ENCODE results near the gene EHD3. TPM values are rescaled to one million over a fixed set of nuclear protein-coding genes. Genes with fewer than 3 reads are reported as not detected.
A peak's percentile ranks its signal among the peaks of the same experiment; 100 is the strongest.

Gene EHD3
- 1 to 10 TPM in 1 of 2 experiments, under 1 TPM in 1; 0.86 to 1.1 TPM for total RNA-seq

DNA sequence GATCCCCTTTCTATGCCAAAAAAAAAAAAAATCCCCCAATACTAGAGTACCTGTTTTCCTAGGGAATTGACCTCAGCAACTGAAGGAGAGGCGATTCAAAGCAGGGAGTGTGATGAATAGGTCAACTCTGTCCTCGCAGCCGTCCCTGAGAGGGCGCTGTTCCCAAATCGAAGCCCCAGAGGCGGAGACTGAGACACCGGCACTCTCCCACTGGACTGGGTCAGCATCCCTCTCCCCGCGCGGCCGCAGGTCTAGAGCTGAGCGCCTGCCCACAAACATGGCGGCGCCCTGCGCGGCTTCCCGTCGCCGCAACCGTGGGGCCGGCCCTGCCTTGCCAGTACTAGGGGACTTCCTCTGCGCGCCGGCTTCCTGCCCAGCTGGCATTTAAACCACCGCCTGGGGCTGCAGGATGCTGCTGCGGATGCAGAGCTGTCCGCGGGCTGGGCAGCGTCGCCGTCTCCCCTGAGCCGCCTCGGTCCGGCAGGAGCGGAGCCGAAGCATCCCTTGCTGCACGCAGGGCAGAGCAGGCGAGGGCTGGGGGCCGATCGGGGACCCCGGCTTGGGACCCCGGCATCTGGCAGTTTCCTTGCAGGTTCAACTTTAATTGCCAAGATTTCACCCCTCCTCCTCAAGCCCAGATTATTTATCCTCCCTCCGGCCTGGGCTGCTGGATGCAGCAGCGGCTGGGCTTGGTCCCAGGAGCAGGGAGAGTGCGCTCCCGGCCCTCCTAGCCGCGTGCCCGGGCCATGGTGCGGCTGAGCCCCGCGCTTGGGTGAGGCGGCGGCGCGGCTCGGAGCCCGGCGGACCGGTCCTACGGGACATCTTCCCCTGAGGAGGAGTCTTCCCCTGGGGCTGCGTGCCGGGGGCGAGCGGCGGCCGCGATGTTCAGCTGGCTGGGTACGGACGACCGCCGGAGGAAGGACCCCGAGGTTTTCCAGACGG, at the start of gene EHD3:
Gene EHD3 (plus strand): TSS at position 412 of the 942 bp plus-strand sequence. CDS start 470 bp downstream, at position 882.
- ChIA-PET CTCF (interaction anchor here (0.9 to 1.3 kb wide), 4 partner anchors 13 to 121 kb away, joined by 3 to 6 read pairs (median 3); no protein-coding TSS in a partner anchor), POLR2A (no interaction called here)
- peak; percentile 83 for DNase-seq
- Mint-ChIP-seq H3K27me3 (peaks cover 16% of the 10 kb centered on the region), H3K27ac (no peak within 1 kb of the TSS), H3K36me3 (ENCODE audit: low read depth) (no peaks in the 10 kb centered on the region), H3K9me3 (no peaks in the 10 kb centered on the region), H3K4me3 (peak within 1 kb of the TSS; percentile 62), H3K4me1 (peaks cover 18% of the 10 kb centered on the region)

GRCh38 chr2:31187166-31187565, 46.8 kb upstream of the EHD3 start:
- no peak for DNase-seq
- CTCF ChIA-PET = interaction anchor here (1.3 kb wide), 1 partner anchor 16 kb away, joined by 3 read pairs; no protein-coding TSS in a partner anchor
- H3K36me3 Mint-ChIP-seq (ENCODE audit: low read depth) = no peaks in the 10 kb centered on the region
- H3K27me3 Mint-ChIP-seq = no peaks in the 10 kb centered on the region
- no peak overlapping the region for H3K4me3 Mint-ChIP-seq
- no peaks in the 10 kb centered on the region for H3K9me3 Mint-ChIP-seq
- H3K27ac Mint-ChIP-seq = no peak overlapping the region
- POLR2A ChIA-PET = no interaction called here
- no peaks in the 10 kb centered on the region for H3K4me1 Mint-ChIP-seq

DNA sequence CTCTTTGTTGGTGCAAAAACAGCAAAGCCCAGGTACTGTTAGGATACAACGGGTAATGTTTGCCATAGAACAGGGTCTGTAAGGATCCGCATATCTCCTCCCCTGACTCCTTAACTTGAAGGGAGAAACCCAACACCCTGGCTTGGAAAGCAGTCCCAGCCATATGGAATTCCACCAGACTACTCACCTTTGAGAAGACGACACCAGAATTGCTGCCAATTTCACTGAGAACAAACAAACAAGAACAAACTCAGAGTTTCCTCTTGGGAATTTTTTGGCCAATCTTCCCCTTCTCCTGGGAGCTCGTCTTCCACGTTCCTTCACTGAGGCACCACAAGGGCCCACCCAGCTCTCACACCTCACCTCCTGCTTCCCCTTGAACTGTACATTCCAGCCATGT, 45.8 kb upstream of the EHD3 start:
- no peaks in the 10 kb centered on the region for H3K36me3 Mint-ChIP-seq (ENCODE audit: low read depth)
- H3K27ac Mint-ChIP-seq = no peak overlapping the region
- H3K4me3 Mint-ChIP-seq = no peak overlapping the region
- H3K4me1 Mint-ChIP-seq = no peaks in the 10 kb centered on the region
- H3K9me3 Mint-ChIP-seq = no peaks in the 10 kb centered on the region
- CTCF ChIA-PET = interaction anchor here (1.3 kb wide), 1 partner anchor 17 kb away, joined by 3 read pairs; no protein-coding TSS in a partner anchor
- no peak for DNase-seq
- POLR2A ChIA-PET = no interaction called here
- H3K27me3 Mint-ChIP-seq = no peaks in the 10 kb centered on the region

DNA sequence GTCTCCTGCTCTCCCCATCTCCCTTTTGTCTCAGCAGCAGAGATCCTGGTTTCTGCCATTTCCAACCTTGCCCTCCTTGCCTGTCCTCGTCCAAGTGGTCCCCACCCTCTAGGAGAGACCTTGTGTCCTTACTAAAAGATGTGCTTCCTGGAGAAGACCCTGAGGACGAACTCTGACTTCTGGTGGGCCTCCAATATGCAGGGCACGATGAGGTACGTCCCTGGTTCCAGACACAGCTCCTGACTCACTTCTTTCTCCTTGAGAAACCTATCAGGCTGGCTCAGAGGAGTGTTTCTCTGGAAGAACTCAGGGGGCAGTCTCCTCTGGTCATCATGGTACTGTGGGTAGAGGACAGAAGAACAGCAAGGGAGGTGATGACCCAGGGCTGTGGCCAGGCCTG, 44.8 kb upstream of the EHD3 start:
- Mint-ChIP-seq H3K4me1 (no peaks in the 10 kb centered on the region), H3K27ac (no peak overlapping the region), H3K9me3 (no peaks in the 10 kb centered on the region), H3K27me3 (no peaks in the 10 kb centered on the region), H3K36me3 (ENCODE audit: low read depth) (no peaks in the 10 kb centered on the region), H3K4me3 (no peak overlapping the region)
- CTCF ChIA-PET = no interaction called here
- POLR2A ChIA-PET = no interaction called here
- DNase-seq = no peak

DNA sequence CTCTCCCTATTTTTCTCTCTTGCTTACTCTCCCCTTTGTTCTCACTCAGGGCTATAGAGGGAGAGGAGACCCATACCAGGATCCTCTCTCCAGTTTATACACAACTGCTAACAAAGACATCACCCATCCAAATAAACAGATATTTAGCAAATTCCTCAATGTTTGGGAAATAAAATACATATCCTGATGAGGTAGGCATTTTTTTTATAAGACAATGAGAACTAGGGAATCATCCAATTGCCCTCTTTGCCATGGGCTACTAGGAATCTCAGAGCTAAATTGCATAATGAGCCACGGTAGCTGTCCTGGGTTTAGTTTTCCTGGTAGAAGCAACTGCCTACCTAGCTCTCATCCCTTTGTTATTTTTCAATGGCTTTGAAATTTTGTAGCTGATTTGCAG, 43.8 kb upstream of the EHD3 start:
- no peaks in the 10 kb centered on the region for H3K4me1 Mint-ChIP-seq
- no peak for DNase-seq
- no peak overlapping the region for H3K27ac Mint-ChIP-seq
- no peaks in the 10 kb centered on the region for H3K9me3 Mint-ChIP-seq
- no peaks in the 10 kb centered on the region for H3K36me3 Mint-ChIP-seq (ENCODE audit: low read depth)
- no peaks in the 10 kb centered on the region for H3K27me3 Mint-ChIP-seq
- CTCF ChIA-PET = interaction anchor here (0.7 kb wide), 1 partner anchor 460 kb away, joined by 3 read pairs; no protein-coding TSS in a partner anchor
- H3K4me3 Mint-ChIP-seq = no peak overlapping the region
- POLR2A ChIA-PET = no interaction called here

DNA sequence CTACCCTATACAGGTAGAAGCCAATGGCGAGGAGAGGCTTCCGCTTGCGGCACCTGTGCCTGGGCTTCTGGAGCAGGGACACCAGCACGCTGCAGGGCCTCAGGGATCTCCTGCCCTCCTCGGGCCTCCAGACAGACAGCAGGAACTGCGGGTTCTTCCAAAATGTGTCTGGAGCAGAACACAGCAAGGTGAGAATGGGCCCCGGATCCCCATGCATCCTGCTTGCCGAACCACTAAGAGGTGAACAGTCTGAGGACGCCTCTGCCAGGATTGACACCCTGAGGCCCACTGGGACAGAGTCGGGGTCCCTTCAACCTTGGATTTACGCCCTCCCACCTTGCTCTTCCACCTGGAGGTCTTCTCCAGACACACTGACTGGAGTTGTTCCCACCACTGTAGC, 42.0 kb upstream of the EHD3 start:
- no peak for DNase-seq
- ChIA-PET POLR2A (no interaction called here), CTCF (no interaction called here)
- no peaks in the 10 kb centered on the region for H3K9me3 Mint-ChIP-seq
- H3K27me3 Mint-ChIP-seq = no peaks in the 10 kb centered on the region
- no peak overlapping the region for H3K4me3 Mint-ChIP-seq
- H3K27ac Mint-ChIP-seq = no peak overlapping the region
- H3K36me3 Mint-ChIP-seq (ENCODE audit: low read depth) = no peaks in the 10 kb centered on the region
- no peaks in the 10 kb centered on the region for H3K4me1 Mint-ChIP-seq

DNA sequence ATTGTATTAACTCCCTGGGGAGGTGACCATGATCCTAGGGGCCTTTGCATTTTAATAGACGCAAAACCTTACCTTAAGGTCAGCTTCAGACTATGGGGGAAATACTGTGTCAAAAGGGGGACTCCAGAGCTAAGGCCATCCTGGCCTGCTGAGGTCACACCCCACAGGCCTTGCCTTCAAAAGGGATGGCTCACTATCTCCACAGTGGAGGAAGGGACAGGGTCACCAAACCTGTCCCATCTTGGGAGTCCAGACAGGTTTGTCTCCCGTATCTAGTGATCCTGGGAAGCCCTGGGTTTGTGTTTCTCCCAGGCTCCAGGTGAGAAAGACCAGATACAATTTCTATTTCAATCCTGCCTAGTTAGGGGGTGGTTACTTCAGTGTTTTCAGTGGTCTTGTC, 41.6 kb upstream of the EHD3 start:
- H3K4me1 Mint-ChIP-seq = no peaks in the 10 kb centered on the region
- no peaks in the 10 kb centered on the region for H3K36me3 Mint-ChIP-seq (ENCODE audit: low read depth)
- ChIA-PET POLR2A (no interaction called here), CTCF (no interaction called here)
- no peak overlapping the region for H3K27ac Mint-ChIP-seq
- DNase-seq = no peak
- no peak overlapping the region for H3K4me3 Mint-ChIP-seq
- H3K9me3 Mint-ChIP-seq = no peaks in the 10 kb centered on the region
- H3K27me3 Mint-ChIP-seq = no peaks in the 10 kb centered on the region

DNA sequence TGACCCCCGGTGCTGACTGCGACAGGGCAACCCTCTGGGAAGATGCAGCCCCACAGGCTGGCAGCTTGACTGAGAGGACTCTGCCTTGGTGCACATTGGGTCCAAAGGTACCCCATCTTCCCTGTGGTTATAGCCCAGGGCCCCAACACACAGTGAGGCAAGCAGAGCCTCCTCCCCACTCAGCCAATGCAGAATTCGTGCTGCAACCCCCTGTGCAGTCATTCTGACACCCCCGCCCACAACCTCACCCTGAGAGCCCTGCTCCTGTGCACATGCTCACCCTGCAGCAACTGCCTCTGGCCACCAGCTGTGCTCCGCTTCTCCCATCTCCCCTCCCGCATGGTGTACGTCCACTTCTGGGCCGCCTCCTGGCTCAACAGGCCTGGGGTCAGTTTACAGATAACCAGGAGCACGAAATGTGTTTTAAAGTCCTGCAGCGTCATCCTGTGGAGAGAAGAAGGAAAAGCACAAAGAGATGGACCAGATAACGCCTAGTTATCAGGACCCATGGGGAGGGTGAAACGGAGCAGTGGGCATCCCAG, 41.0 kb upstream of the EHD3 start:
- no peaks in the 10 kb centered on the region for H3K27me3 Mint-ChIP-seq
- H3K4me1 Mint-ChIP-seq = no peaks in the 10 kb centered on the region
- H3K9me3 Mint-ChIP-seq = no peaks in the 10 kb centered on the region
- DNase-seq = no peak
- CTCF ChIA-PET = no interaction called here
- no peaks in the 10 kb centered on the region for H3K36me3 Mint-ChIP-seq (ENCODE audit: low read depth)
- H3K4me3 Mint-ChIP-seq = no peak overlapping the region
- H3K27ac Mint-ChIP-seq = no peak overlapping the region
- POLR2A ChIA-PET = no interaction called here

- ChIA-PET POLR2A (no interaction called here), CTCF (no interaction called here)
- H3K9me3 Mint-ChIP-seq = no peaks in the 10 kb centered on the region
Measured at GRCh38 chr2:31193806-31194205, 40.1 kb upstream of the EHD3 start.

GRCh38 chr2:31196622-31197021, 37.3 kb upstream of the EHD3 start:
- ChIA-PET CTCF (no interaction called here), POLR2A (no interaction called here)
- no peaks in the 10 kb centered on the region for H3K9me3 Mint-ChIP-seq
- H3K27me3 Mint-ChIP-seq = no peaks in the 10 kb centered on the region
- no peak overlapping the region for H3K27ac Mint-ChIP-seq
- H3K36me3 Mint-ChIP-seq (ENCODE audit: low read depth) = no peaks in the 10 kb centered on the region
- no peaks in the 10 kb centered on the region for H3K4me1 Mint-ChIP-seq
- no peak overlapping the region for H3K4me3 Mint-ChIP-seq
- no peak for DNase-seq

More at GRCh38 chr2:31193806-31194205, 40.1 kb upstream of the EHD3 start:
- Mint-ChIP-seq H3K27me3 (no peaks in the 10 kb centered on the region), H3K27ac (no peak overlapping the region), H3K4me3 (no peak overlapping the region), H3K36me3 (ENCODE audit: low read depth) (no peaks in the 10 kb centered on the region), H3K4me1 (no peaks in the 10 kb centered on the region)
- no peak for DNase-seq

DNA sequence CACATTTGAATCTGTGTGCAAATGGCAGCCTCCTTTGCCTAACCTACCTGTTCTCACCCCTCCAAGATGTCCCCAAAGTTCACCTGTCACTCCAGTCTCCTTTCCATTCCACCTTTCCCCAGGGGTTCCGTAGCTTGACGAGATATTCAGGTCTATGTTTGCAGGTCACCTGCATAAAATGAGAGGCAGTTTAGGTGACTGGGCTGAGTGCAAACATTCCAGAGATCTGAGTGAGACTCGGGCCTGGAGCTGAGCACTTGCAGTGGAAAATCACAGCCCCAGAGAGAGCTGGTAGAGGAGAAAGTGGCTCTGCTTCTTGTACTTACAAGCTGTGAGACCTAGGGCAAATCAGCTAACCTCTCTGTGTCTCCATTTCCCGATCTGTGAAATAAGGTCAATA, 36.8 kb upstream of the EHD3 start:
- POLR2A ChIA-PET = interaction anchor here (1.3 kb wide), 1 partner anchor 18 kb away, joined by 5 read pairs; no protein-coding TSS in a partner anchor
- H3K27ac Mint-ChIP-seq = no peak overlapping the region
- H3K36me3 Mint-ChIP-seq (ENCODE audit: low read depth) = no peaks in the 10 kb centered on the region
- H3K4me1 Mint-ChIP-seq = no peaks in the 10 kb centered on the region
- no peak overlapping the region for H3K4me3 Mint-ChIP-seq
- H3K27me3 Mint-ChIP-seq = no peaks in the 10 kb centered on the region
- CTCF ChIA-PET = no interaction called here
- no peak for DNase-seq
- H3K9me3 Mint-ChIP-seq = no peaks in the 10 kb centered on the region

DNA sequence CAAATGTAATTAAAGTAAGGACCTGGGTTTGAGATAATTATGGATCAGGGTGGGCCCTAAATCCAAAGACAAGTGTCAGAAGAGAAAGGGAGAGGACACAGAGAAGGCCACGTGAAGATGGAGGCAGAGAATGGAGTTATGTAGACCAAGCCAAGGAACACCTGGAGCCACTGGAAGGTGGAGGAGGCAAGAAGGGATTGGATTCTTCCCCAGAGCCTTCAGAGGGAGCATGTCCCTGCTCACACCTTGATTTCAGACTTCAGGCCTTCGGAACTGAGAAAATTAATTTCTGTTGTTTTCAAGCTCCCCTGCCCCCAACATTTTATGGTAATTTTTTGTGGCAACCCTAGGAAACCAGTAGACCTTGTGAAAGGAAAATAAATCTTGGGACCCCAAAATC, 36.3 kb upstream of the EHD3 start:
- ChIA-PET CTCF (no interaction called here), POLR2A (interaction anchor here (1.3 kb wide), 1 partner anchor 18 kb away, joined by 5 read pairs; no protein-coding TSS in a partner anchor)
- no peaks in the 10 kb centered on the region for H3K27me3 Mint-ChIP-seq
- H3K9me3 Mint-ChIP-seq = no peaks in the 10 kb centered on the region
- no peak for DNase-seq
- no peak overlapping the region for H3K27ac Mint-ChIP-seq
- H3K4me1 Mint-ChIP-seq = no peaks in the 10 kb centered on the region
- H3K36me3 Mint-ChIP-seq (ENCODE audit: low read depth) = no peaks in the 10 kb centered on the region
- no peak overlapping the region for H3K4me3 Mint-ChIP-seq

DNA sequence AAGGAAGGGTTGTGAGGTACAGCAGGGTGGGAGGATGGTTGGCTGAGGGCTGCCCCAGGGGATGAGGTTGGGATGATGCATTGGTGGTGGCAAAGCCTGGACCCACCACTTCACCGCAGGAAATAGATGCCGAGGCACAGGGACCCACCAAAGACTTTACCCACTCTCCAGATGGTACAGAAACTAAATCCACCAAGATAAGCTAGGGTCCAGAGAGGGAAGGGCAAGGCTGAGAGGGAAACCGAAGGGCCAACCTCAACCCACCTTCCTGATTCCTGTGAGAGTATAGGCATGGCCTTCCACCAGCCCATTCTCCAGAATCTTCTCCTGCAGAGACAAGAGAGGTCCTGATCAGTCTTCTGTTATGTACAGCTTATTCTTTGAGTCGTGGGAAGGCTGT, 34.7 kb upstream of the EHD3 start:
- Mint-ChIP-seq H3K9me3 (no peaks in the 10 kb centered on the region), H3K27ac (no peak overlapping the region), H3K36me3 (ENCODE audit: low read depth) (no peaks in the 10 kb centered on the region), H3K4me1 (no peaks in the 10 kb centered on the region), H3K4me3 (no peak overlapping the region), H3K27me3 (no peaks in the 10 kb centered on the region)
- CTCF ChIA-PET = no interaction called here
- POLR2A ChIA-PET = no interaction called here
- DNase-seq = no peak

GRCh38 chr2:31200972-31201371, 33.0 kb upstream of the EHD3 start:
- Mint-ChIP-seq H3K4me3 (no peak overlapping the region), H3K36me3 (ENCODE audit: low read depth) (no peaks in the 10 kb centered on the region), H3K4me1 (no peaks in the 10 kb centered on the region), H3K27ac (no peak overlapping the region), H3K9me3 (no peaks in the 10 kb centered on the region), H3K27me3 (peaks cover 2% of the 10 kb centered on the region)
- ChIA-PET POLR2A (no interaction called here), CTCF (no interaction called here)
- DNase-seq = no peak
